Activated B cell treated with CpG ODN at 0.5 μM for 24 hours (primary cell): ENCODE data around the gene FAM53C. TPM values are rescaled to one million over a fixed set of nuclear protein-coding genes. Genes with fewer than 3 reads are reported as not detected.

Experiments
- ATAC-seq: fragments of 200-7000 bp; cut with Tn5 transposase; one replicate; pipeline ENCODE4 v1.10.0; 2021; ENCODE audit warnings: low read depth, mild to moderate bottlenecking, moderate library complexity
- CTCF ChIA-PET: fragments of 350-600 bp; sonication (Branson Sonifier 250); formaldehyde crosslinking; loops from one replicate; lab custom pipeline; 2021; ENCODE audit warnings: antibody characterized with exemption; lab: Charles Lee
- POLR2A ChIA-PET: fragments of 350-600 bp; sonication (Branson Sonifier 250); formaldehyde crosslinking; loops from one replicate; lab custom pipeline; 2021; ENCODE audit warnings: antibody characterized with exemption; lab: Charles Lee
- DNase-seq: peaks from one replicate; pipeline ENCODE4 v3.0.0; 2022
- H3K27ac Mint-ChIP-seq: one replicate; pipeline ENCODE4 v1.8.0; 2020; ENCODE audit warnings: mixed read lengths
- H3K27me3 Mint-ChIP-seq: one replicate; pipeline ENCODE4 v1.8.0; 2021; ENCODE audit warnings: mixed read lengths
- H3K36me3 Mint-ChIP-seq: one replicate; pipeline ENCODE4 v1.8.0; 2021; ENCODE audit warnings: low read depth, mixed read lengths
- H3K4me1 Mint-ChIP-seq: one replicate; pipeline ENCODE4 v1.8.0; 2021; ENCODE audit warnings: mixed read lengths
- H3K4me3 Mint-ChIP-seq: one replicate; pipeline ENCODE4 v1.8.0; 2020; ENCODE audit warnings: mild to moderate bottlenecking, mixed read lengths
- H3K9me3 Mint-ChIP-seq: one replicate; pipeline ENCODE4 v1.8.0; 2020; ENCODE audit warnings: mixed read lengths
- CTCF ChIP-seq: fragments of 200-600 bp; IDR thresholded peaks from one replicate; pipeline ENCODE4 v1.8.0; 2022; ENCODE audit warnings: antibody characterized with exemption, mild to moderate bottlenecking
- intact Hi-C: fragments of 100-400 bp; cut with micrococcal nuclease; formaldehyde crosslinking; loops from one replicate; pipeline ENCODE4 v1.15.1; 2024
- total RNA-seq: library from RNA; stranded (reverse); gene quantifications from 2 replicates; pipeline ENCODE4 v1.2.3, GENCODE V29; 2022

The FAM53C gene
- total RNA-seq, 1 donor from 2014 or later: 24.9 TPM

GRCh38 chr5:138352722-138353559, 14.9 kb downstream of the FAM53C start:
- H3K9me3 Mint-ChIP-seq: peaks cover 4% of the 10 kb centered on the region
- CTCF ChIA-PET: interaction anchor here (0.7 to 5.8 kb wide), 27 partner anchors 12 to 943 kb away, joined by 3 to 134 read pairs (median 4); partner anchors contain the start of genes CDC23, CDC25C, EGR1 and ETF1
- H3K27ac Mint-ChIP-seq: peak overlapping the region; percentile 91
- H3K36me3 Mint-ChIP-seq: peaks cover 22% of the 10 kb centered on the region
- peaks cover 51% of the 10 kb centered on the region for H3K4me1 Mint-ChIP-seq
- ATAC-seq (peak; percentile 58), DNase-seq (peak; percentile 70)
- H3K27me3 Mint-ChIP-seq: no peaks in the 10 kb centered on the region
- intact Hi-C loops: loop anchor here (1.0 to 10.0 kb wide), 9 partner anchors 15 to 942 kb away; partner anchors contain the start of genes BRD8, CDC23, CDC25C and ETF1
- no peak for TF ChIP-seq CTCF
- H3K4me3 Mint-ChIP-seq: peak overlapping the region; percentile 92
- POLR2A ChIA-PET: interaction anchor here (0.5 to 11.1 kb wide), 23 partner anchors 14 to 993 kb away, joined by 3 to 322 read pairs (median 5); partner anchors contain the start of genes BRD8, CDC23, CDC25C and EGR1

DNA sequence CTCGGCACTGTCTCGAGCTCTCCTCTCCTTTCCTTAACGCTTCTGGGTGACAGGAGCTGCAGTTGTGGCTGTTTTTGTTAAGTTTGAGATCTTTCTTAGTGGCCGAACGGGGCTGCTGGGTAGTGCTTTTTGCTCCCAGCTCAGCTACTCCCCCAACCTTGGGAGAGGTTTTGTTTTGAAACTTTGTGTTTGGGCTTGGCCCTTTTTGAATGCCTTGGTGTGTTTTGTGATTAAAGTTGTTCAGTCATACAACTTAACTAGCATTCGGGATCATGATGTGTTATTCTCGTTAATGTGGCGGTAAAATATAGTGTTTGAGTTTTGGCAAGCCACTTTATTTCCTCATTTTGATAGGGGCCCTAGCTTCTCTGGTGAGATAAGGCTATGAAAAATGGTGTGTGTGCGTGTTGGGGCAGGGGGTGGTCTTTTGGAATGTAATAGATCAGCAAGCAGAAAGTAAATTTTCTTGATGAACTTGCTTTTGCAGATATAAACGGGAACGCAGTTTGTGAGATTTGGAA, 15.6 kb downstream of the FAM53C start:
- intact Hi-C loops: loop anchor here (1.0 to 10.0 kb wide), 5 partner anchors 16 to 941 kb away; partner anchors contain the start of genes BRD8, ETF1, FAM13B and MATR3
- DNase-seq: no peak
- Mint-ChIP-seq H3K4me3 (peak overlapping the region; percentile 92), H3K4me1 (peaks cover 51% of the 10 kb centered on the region), H3K9me3 (peaks cover 4% of the 10 kb centered on the region), H3K36me3 (peaks cover 19% of the 10 kb centered on the region), H3K27me3 (no peaks in the 10 kb centered on the region), H3K27ac (peak overlapping the region; percentile 91)
- CTCF ChIA-PET: interaction anchor here (0.7 to 5.8 kb wide), 14 partner anchors 11 to 324 kb away, joined by 3 to 134 read pairs (median 5); partner anchors contain the start of genes CDC23, ETF1, FAM53C and KIF20A
- POLR2A ChIA-PET: interaction anchor here (0.5 to 11.1 kb wide), 21 partner anchors 13 to 992 kb away, joined by 3 to 322 read pairs (median 5); partner anchors contain the start of genes BRD8, CDC23, CDC25C and EGR1
- no peak for TF ChIP-seq CTCF
- ATAC-seq: no peak

GRCh38 chr5:138354387-138354786, 16.3 kb downstream of the FAM53C start:
- ChIA-PET CTCF (interaction anchor here (1.0 to 5.8 kb wide), 4 partner anchors 15 to 166 kb away, joined by 3 to 134 read pairs (median 34); partner anchors contain the start of gene FAM53C), POLR2A (interaction anchor here (0.6 to 11.1 kb wide), 7 partner anchors 16 to 348 kb away, joined by 3 to 322 read pairs (median 13); partner anchors contain the start of genes CDC25C, ETF1, FAM53C and HSPA9)
- TF ChIP-seq CTCF: no peak
- Mint-ChIP-seq H3K27me3 (no peaks in the 10 kb centered on the region), H3K36me3 (peaks cover 14% of the 10 kb centered on the region), H3K9me3 (peaks cover 4% of the 10 kb centered on the region), H3K4me1 (peaks cover 51% of the 10 kb centered on the region), H3K27ac (peak overlapping the region; percentile 91), H3K4me3 (peak overlapping the region; percentile 92)
- ATAC-seq: no peak
- no peak for DNase-seq
- intact Hi-C loops: loop anchor here (10.0 kb wide), 1 partner anchor 940 kb away; the partner anchor contains the start of gene MATR3

DNA sequence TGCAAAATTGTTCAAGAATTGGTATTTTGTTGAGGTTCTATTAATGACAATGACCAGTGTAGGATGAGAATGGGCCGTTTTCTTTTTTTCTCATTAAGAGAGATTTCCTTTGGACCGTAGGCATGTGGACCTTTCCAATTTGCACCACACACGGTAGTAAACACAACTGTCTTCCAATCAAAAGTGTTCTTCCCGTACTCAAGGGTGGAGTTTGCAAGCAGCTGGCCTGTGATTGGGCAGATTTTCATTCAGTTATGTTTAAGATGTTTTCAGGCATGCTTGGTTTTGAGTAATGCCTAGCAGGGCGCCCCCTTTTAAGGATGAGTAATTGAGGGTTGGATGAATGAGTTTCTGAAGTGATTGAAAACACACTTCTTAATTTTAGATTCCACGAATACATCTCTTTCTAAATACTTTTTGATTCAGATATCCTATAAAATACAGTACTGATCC, 16.9 kb downstream of the FAM53C start:
- H3K27ac Mint-ChIP-seq: peak overlapping the region; percentile 91
- ATAC-seq (no peak), DNase-seq (no peak)
- H3K9me3 Mint-ChIP-seq: peaks cover 4% of the 10 kb centered on the region
- H3K27me3 Mint-ChIP-seq: no peaks in the 10 kb centered on the region
- H3K36me3 Mint-ChIP-seq: peaks cover 16% of the 10 kb centered on the region
- TF ChIP-seq CTCF: no peak
- ChIA-PET CTCF (interaction anchor here (1.0 to 5.8 kb wide), 3 partner anchors 15 to 167 kb away, joined by 3 to 134 read pairs (median 61); partner anchors contain the start of gene FAM53C), POLR2A (interaction anchor here (0.6 to 11.1 kb wide), 3 partner anchors 18 to 349 kb away, joined by 3 to 322 read pairs (median 3); partner anchors contain the start of genes CDC25C and FAM53C)
- intact Hi-C loops: loop anchor here (10.0 kb wide), 1 partner anchor 940 kb away; the partner anchor contains the start of gene MATR3
- H3K4me3 Mint-ChIP-seq: peak overlapping the region; percentile 92
- H3K4me1 Mint-ChIP-seq: peaks cover 54% of the 10 kb centered on the region
